NCI-H82 treated with DMSO at 0.1 percent for 48 hours (cell line): ENCODE measurements around the gene TSFM.
A peak's percentile ranks its signal among the peaks of the same experiment; 100 is the strongest.
"Not testable (repeated sequence)": the region's sequence is repeated elsewhere in the genome, so short reads cannot be mapped to it uniquely, and the experiment has no call there.

Experiments used
- DNase-seq: peaks from one replicate; lab custom pipeline; 2025; ENCODE audit not compliant: unreplicated experiment; lab: John Stamatoyannopoulos, UW

The TSFM gene

DNA sequence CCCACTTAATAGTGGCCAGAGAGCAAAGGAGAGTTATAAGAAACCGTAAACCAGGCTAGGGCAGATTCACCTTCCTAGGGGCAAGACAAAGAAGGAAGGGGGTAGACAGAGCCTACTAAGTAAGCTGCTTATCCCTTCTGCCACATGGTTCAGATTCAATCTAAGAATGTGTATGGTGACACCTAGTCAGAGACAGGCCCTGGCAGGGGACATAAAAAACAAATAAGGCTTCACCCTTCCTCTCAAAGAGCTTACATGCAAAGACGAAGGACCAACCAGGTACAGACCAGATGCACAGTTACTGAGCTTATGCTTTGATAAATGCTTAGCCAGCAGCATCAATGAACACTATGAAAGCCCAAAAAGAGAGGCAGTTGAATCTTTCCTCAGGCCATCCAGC, 20.1 kb upstream of the TSFM start:
- DNase-seq = peak; percentile 88

DNA sequence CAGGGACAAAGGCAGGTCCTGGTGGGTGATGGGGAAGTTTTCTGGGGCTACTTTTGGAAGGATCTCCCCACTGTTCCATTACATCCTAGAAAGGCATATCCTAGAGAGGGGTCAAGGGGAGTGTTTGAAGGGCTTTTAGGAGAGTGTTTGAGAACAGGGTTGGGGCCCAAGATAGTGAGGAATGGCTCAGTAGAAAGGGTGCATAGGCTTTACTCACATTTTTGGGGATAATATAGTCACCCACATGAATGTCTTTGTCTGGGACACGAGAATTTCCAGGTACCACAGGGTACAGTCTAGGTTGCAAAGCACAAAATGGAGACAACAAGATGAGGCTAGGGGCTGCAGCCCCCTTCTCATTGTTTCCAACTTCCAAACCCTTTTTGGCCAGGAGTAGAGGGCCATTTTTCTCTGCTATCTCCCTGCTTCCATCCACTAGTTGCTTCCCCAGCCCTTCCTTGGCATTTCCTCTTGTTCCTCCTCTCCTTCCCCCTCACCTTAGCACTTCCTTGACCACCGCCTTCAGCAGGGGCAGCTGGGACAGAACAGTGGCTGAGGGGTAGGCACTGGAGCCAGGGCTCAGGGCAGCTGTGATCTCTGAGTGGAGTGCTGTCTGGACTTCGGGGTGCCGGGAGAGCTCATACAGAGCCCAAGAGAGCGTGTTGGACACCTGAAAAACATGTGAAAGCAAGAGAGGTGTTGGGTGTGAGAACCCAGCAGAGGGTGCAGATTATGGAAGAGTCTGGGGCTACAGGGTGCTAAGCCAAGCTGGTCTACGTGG, 18.5 kb upstream of the TSFM start:
- DNase-seq = no peak

- no peak for DNase-seq
Observed at GRCh38 chr12:57764662-57765002, 18.0 kb upstream of the TSFM start.

GRCh38 chr12:57765003-57765697, 17.4 kb upstream of the TSFM start:
- no peak for DNase-seq

GRCh38 chr12:57765698-57766463, 16.7 kb upstream of the TSFM start:
- DNase-seq = no peak

GRCh38 chr12:57766464-57767304, 15.9 kb upstream of the TSFM start, which contains the start of gene CYP27B1:
Gene CYP27B1, minus strand, starts transcription at chr12:57767078. Its CDS starts 37 bp downstream, at chr12:57767041.
- peak; percentile 94 for DNase-seq

- peak; percentile 69 for DNase-seq
Observed at GRCh38 chr12:57767305-57767698, 15.3 kb upstream of the TSFM start.

DNA sequence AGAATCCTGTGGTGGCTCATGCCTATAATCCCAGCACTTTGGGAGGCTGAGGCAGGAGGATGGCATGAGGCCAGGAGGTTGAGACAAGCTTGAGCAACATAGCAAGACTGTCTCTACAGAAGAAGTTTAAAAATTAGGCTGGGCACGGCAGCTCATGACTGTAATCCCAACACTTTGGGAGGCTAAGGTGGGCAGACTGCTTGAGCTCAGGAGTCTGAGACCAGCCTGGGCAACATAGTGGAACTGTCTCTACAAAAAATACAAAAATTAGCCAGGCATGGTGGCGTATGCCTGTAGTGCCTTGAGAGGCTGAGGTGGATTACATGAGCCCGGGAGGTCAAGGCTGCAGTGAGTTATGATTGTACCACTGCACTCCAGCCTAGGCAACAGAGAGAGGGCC, 14.7 kb upstream of the TSFM start:
- DNase-seq = no peak

DNA sequence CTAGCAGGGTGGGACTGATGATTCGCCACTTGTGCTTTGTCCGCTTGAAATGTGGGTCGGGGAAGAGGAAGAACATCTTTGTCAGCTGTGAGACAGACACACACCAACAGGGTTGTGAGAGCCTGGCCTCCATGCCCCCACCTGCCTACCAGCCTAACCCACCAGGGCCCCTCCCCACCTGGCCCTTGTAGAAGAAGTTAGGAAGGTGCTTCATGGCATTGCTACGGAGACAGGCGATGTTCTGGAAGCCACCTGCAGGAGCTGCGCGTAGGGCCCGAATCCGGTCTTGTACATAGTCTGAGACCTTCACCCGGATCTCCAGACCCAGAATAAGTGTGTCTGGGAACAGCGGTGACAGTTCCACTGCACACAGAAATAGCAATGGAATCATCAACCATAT, 13.0 kb upstream of the TSFM start:
- DNase-seq = no peak

DNA sequence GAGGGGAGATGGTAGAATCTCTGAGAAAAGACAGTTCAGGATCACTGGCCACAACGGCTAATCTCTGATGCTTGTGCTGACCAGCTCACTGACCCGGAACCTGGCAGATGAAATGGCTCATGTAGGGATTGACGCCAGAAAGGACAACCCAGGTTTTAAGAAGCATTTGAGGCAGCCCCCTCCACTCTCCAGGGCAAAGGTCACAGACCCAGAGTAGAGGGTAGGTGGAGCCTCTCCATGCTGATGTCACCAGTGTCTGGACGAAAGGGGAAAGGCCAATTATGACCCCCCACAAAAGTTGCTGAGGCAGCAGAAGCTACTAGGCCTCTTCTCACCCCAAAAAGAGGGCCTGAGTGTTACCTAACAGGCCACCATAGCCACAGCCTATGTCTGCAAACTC, 11.9 kb upstream of the TSFM start:
- no peak for DNase-seq

DNA sequence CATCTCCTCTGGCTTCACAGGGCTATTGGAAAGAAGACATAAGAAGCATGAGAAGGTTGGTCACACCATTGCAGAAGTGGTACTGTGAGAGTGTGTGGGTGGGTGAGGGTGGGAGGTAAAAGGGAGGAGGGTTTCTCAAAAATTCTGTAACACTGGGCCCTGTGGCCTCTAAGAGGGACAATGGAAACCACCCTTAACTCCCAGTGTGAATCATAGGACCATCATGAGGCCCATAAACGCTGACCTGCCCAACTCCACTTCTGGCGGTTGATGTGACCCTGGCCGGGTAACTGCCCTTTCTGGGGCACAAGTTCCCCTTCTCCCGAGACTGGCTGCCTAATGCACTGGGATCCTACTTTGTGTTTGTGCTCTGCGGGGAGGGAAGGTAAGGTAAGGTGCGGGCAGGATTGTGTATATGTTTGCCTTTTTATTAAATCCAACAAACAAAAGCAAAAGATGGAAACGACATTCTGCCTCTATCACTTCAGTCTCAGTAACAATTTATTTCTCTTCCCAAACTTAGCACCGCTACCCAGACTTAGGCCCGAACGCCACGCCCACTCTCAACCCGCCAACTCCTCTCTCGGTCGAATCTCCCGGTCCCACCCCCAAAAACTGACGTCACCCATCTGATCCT, 11.2 kb upstream of the TSFM start:
- DNase-seq = peak; percentile 92

GRCh38 chr12:57771873-57772428, 10.6 kb upstream of the TSFM start, which contains the start of gene METTL1:
Gene METTL1, minus strand, starts transcription at chr12:57772105. Its CDS starts 22 bp downstream, at chr12:57772083.
- peak; percentile 86 for DNase-seq

- peak; percentile 53 for DNase-seq
Observed at GRCh38 chr12:57772429-57773322, 9.9 kb upstream of the TSFM start, which contains the start of gene EEF1AKMT3. Gene EEF1AKMT3, plus strand, starts transcription at chr12:57772614. Its CDS starts 111 bp downstream, at chr12:57772725.

DNA sequence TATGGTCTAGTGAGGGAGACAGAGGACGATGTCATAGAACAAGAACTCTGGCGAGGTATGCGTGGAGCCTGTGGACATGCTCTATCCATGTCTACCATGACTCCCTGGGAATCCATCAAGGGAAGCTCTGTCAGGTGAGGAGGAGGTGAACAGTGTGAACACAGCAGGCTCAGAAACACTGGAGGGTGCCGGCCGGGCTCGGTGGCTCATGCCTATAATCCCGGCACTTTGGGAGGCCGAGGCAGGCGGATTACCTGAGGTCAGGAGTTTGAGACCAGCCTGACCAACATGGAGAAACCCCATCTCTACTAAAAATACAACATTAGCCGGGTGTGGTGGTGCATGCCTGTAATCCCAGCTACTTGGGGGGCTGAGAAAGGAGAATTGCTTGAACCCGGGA, 8.0 kb upstream of the TSFM start:
- not testable (repeated sequence) for DNase-seq

- DNase-seq = no peak
Observed at GRCh38 chr12:57775044-57775443, 7.5 kb upstream of the TSFM start.

- DNase-seq = no peak
Observed at GRCh38 chr12:57775563-57776246, 6.9 kb upstream of the TSFM start.

DNA sequence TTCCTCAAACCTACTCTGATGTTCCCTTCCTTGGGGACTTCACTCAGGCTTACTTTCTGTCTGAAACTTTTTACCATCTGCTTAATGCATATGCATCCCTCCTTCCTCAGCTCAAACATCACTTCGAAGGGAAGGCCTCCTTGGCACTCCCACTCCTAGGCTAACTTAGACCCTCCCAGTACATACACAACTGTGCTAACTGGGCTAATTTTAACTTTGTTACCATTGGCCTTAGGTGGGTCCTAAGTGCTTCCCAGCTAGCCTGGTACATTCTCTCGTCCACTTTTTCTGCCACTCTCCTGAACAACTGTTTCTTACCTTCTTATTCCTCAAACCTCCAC, 6.4 kb upstream of the TSFM start:
- DNase-seq = no peak

DNA sequence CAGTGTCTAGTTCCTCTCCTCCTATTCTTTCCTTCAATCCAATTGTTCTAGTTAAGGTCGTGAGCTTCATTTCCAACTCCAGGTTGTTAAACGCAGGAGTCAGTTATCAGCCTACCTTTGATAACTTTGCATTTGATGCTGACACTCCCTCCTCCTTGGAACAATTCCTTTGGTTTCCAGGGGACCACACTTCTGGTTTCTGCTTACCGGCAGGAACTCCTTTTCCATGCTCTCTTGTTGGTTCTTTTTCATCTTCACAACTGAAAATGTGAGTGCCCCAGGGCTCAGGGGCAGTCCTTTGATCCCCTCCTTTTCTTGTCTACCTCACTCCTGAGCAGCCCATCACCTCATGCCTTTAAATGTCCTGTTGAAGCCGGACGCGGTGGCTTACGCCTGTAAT, 5.2 kb upstream of the TSFM start:
- DNase-seq = no peak
